Measurements from ENCODE around the gene TNFAIP3. TPM values are rescaled to one million over a fixed set of nuclear protein-coding genes. Genes with fewer than 3 reads are reported as not detected.

TNFAIP3 gene
- total RNA-seq, 4 donors from 2014 or later: 5.9 to 7.8 (median 7.3) TPM

GRCh38 chr6:137917551-137918325 is 50.7 kb downstream of the TNFAIP3 start:
- Histone ChIP-seq H3K4me3 (replicated peaks in 1 of 3) (no peak overlapping the region), H3K27ac (no peak overlapping the region), H3K9me3 (no peaks in the 10 kb centered on the region), H3K4me1 (peaks cover 0 to 8% of the 10 kb centered on the region in 2 donors), H3K27me3 (no peaks in the 10 kb centered on the region), H3K36me3 (no peaks in the 10 kb centered on the region)
- TF ChIP-seq POLR2A (IDR thresholded peaks at IDR 0.05) (no peak), CTCF (IDR thresholded peaks at IDR 0.05) (no peak)
- WGBS, 2 donors: 98 to 100% methylated on average over 1 of the region's 1 CpG
- intact Hi-C loops (cut with DNase I): no loop called here
- no peak for DNase-seq

- Histone ChIP-seq H3K4me3 (replicated peaks in 1 of 3) (no peak overlapping the region), H3K9me3 (no peaks in the 10 kb centered on the region), H3K4me1 (peaks cover 0 to 7% of the 10 kb centered on the region in 2 donors), H3K27ac (no peak overlapping the region), H3K27me3 (no peaks in the 10 kb centered on the region), H3K36me3 (no peaks in the 10 kb centered on the region)
- TF ChIP-seq POLR2A (IDR thresholded peaks at IDR 0.05): no peak
- TF ChIP-seq CTCF (IDR thresholded peaks at IDR 0.05): no peak
- WGBS, 2 donors: 96 to 97% methylated on average over 3 of the region's 3 CpGs
- intact Hi-C loops (cut with DNase I): no loop called here
- no peak for DNase-seq
Observed at GRCh38 chr6:137919502-137919823, 52.4 kb downstream of the TNFAIP3 start.

- WGBS, 2 donors: 66 to 79% methylated on average over 8 of the region's 8 CpGs
- Histone ChIP-seq H3K27me3 (no peaks in the 10 kb centered on the region), H3K4me3 (replicated peaks in 1 of 3) (no peak overlapping the region), H3K27ac (no peak overlapping the region), H3K9me3 (no peaks in the 10 kb centered on the region), H3K36me3 (no peaks in the 10 kb centered on the region), H3K4me1 (peaks cover 0 to 5% of the 10 kb centered on the region in 2 donors)
- TF ChIP-seq POLR2A (IDR thresholded peaks at IDR 0.05) (no peak), CTCF (IDR thresholded peaks at IDR 0.05) (no peak)
- intact Hi-C loops (cut with DNase I): no loop called here
- no peak for DNase-seq
Observed at GRCh38 chr6:137919837-137920730, 53.0 kb downstream of the TNFAIP3 start.

- Histone ChIP-seq H3K36me3 (no peaks in the 10 kb centered on the region), H3K27me3 (no peaks in the 10 kb centered on the region), H3K4me1 (peaks cover 0 to 5% of the 10 kb centered on the region in 2 donors), H3K4me3 (replicated peaks in 1 of 3) (no peak overlapping the region), H3K9me3 (no peaks in the 10 kb centered on the region), H3K27ac (no peak overlapping the region)
- TF ChIP-seq POLR2A (IDR thresholded peaks at IDR 0.05) (no peak), CTCF (IDR thresholded peaks at IDR 0.05) (no peak)
- no peak for DNase-seq
- 94 to 95% methylated on average over 5 of the region's 5 CpGs for WGBS, 2 donors
- intact Hi-C loops (cut with DNase I): no loop called here
Observed at GRCh38 chr6:137921823-137922222, 54.8 kb downstream of the TNFAIP3 start.

All from thyroid gland (tissue), 4 donors.